Activated naive CD4-positive, alpha-beta T cell (primary cell): Measurements from ENCODE around the gene PSMA1.
A peak's percentile ranks its signal among the peaks of the same experiment; 100 is the strongest.

Experiments used
- DNase-seq, 4 experiments: peaks; one replicate each; lab custom pipeline; 2025; lab: John Stamatoyannopoulos, UW

PSMA1 gene

GRCh38 chr11:14529951-14530350, 9.8 kb upstream of the PSMA1 start:
- DNase-seq = no peak

GRCh38 chr11:14529321-14529720, 9.1 kb upstream of the PSMA1 start:
- DNase-seq = no peak

- DNase-seq = no peak
Measured at GRCh38 chr11:14522801-14523200, 2.6 kb upstream of the PSMA1 start.

GRCh38 chr11:14522245-14522644, 2.1 kb upstream of the PSMA1 start:
- DNase-seq = no peak

- no peak for DNase-seq
Measured at GRCh38 chr11:14520747-14521151, 563 bp upstream of the PSMA1 start.

- no peak for DNase-seq
Measured at GRCh38 chr11:14519597-14519916, 629 bp downstream of the PSMA1 start.

- DNase-seq = no peak
Measured at GRCh38 chr11:14518820-14519219, 1.4 kb downstream of the PSMA1 start.

- DNase-seq = no peak
Measured at GRCh38 chr11:14513800-14514199, 6.4 kb downstream of the PSMA1 start.

GRCh38 chr11:14506532-14506931, 13.7 kb downstream of the PSMA1 start:
- no peak for DNase-seq

GRCh38 chr11:14503023-14503422, 17.2 kb downstream of the PSMA1 start:
- no peak for DNase-seq

GRCh38 chr11:14502039-14502438, 18.1 kb downstream of the PSMA1 start:
- DNase-seq = no peak

GRCh38 chr11:14500181-14500651, 20.0 kb downstream of the PSMA1 start:
- DNase-seq = peak in 2 of 4 experiments; percentile 8 to 14

- peak; percentile 65 to 83 (median 76) for DNase-seq
Measured at GRCh38 chr11:14499560-14500180, 20.5 kb downstream of the PSMA1 start, which contains the start of gene COPB1. TSS of gene COPB1 (minus strand) at chr11:14499811. CDS start at chr11:14498928, 883 bp downstream.

GRCh38 chr11:14499178-14499559, 21.0 kb downstream of the PSMA1 start:
- DNase-seq = peak in 2 of 4 experiments; percentile 35 to 36

- DNase-seq = no peak
Measured at GRCh38 chr11:14480716-14481115, 39.5 kb downstream of the PSMA1 start.

- DNase-seq = no peak
Measured at GRCh38 chr11:14471127-14471526, 49.1 kb downstream of the PSMA1 start.

- no peak for DNase-seq
Measured at GRCh38 chr11:14463623-14464022, 56.6 kb downstream of the PSMA1 start.

- DNase-seq = no peak
Measured at GRCh38 chr11:14460147-14460546, 60.0 kb downstream of the PSMA1 start.

- DNase-seq = no peak
Measured at GRCh38 chr11:14458377-14458776, 61.8 kb downstream of the PSMA1 start.

- DNase-seq = no peak
Measured at GRCh38 chr11:14455648-14456430, 64.3 kb downstream of the PSMA1 start.
